ENCODE results near the gene DDIT4.

DDIT4 gene

DNA sequence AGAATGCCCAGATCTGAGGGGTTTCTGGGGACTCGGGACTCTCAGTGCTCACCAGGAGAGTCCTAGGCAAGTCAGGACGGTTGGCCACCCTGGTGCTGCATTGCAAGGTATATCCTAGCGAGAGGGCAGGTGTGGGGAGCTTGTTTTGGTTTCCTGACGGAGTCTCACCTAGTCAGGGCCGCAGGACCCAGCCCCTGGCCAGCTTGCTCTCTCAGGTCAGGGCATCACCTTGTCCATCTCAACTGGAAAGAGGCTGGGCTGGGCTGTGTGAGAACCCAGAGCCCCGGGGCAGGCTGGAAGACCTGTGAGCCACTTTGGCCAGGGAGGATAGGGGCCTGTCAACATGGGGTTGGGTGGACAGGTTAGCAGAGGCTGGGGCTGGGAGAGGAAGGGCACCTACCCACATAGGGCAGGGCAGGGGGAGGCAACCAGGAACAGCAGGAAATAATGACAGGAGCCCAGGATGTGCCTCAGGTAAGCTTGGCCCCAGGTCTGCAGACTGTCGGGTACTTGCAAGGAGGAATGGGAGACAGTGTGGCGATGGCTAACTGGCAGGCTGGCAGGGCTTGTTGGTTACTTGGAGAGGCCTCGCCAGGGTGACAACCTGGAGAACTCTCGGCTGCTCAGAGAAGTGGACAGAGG lies 49.5 kb downstream of the DDIT4 start:
- Histone ChIP-seq H3K27ac (peak overlapping the region in 18 of 21 experiments; percentile 12 to 98 (median 68)), H3K4me3 (no peak overlapping the region)

DNA sequence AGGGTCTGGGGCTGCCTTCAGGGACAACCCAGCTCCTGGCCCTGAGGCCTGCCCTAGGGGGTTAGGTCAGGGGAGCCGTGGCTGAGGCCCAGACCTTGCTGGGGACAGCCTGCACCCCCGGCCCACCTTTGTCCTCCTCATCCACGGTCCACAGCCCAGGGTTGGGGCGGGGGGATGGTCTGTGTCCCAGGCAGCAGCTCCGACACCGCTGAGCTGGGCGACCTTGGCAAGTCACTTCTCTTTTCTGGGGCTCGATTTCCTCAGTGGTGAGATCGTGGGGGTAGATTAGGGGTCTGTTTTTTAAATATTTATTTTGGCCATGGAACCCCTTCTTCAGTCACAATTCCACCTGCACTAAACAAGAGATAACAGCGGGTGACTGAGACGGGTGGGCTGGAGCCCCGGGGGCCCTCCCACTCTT lies 50.1 kb downstream of the DDIT4 start:
- Histone ChIP-seq H3K4me3 (no peak overlapping the region), H3K27ac (peak overlapping the region in 8 of 21 experiments; percentile 18 to 98 (median 70))
